ENCODE data around the gene NPW.

The NPW gene

GRCh38 chr16:2036200-2036966 lies 16.8 kb downstream of the NPW start:
- DNase-seq (ENCODE audit: low read depth, low spot score): no peak
- no peak overlapping the region for H3K4me3 ChIP-seq (ENCODE audit: low read depth, low read length)
- in situ Hi-C loops (cut with HindIII; ENCODE audit: low sequenced_read_pairs): no loop called here
- no peak for TF ChIP-seq CTCF (IDR thresholded peaks at IDR 0.05; ENCODE audit: low read depth, low read length)

GRCh38 chr16:2037115-2037514 lies 17.5 kb downstream of the NPW start:
- in situ Hi-C loops (cut with HindIII; ENCODE audit: low sequenced_read_pairs): no loop called here
- H3K4me3 ChIP-seq (ENCODE audit: low read depth, low read length): no peak overlapping the region
- DNase-seq (ENCODE audit: low read depth, low spot score): no peak
- TF ChIP-seq CTCF (IDR thresholded peaks at IDR 0.05; ENCODE audit: low read depth, low read length): no peak

- no peak for DNase-seq (ENCODE audit: low read depth, low spot score)
- TF ChIP-seq CTCF (IDR thresholded peaks at IDR 0.05; ENCODE audit: low read depth, low read length): no peak
- in situ Hi-C loops (cut with HindIII; ENCODE audit: low sequenced_read_pairs): no loop called here
- H3K4me3 ChIP-seq (ENCODE audit: low read depth, low read length): no peak overlapping the region
Measured at GRCh38 chr16:2037647-2038381, 18.2 kb downstream of the NPW start.

- DNase-seq (ENCODE audit: low read depth, low spot score): no peak
- in situ Hi-C loops (cut with HindIII; ENCODE audit: low sequenced_read_pairs): no loop called here
- no peak overlapping the region for H3K4me3 ChIP-seq (ENCODE audit: low read depth, low read length)
- TF ChIP-seq CTCF (IDR thresholded peaks at IDR 0.05; ENCODE audit: low read depth, low read length): no peak
Measured at GRCh38 chr16:2038382-2039231, 19.0 kb downstream of the NPW start.

- H3K4me3 ChIP-seq (ENCODE audit: low read depth, low read length): no peak overlapping the region
- in situ Hi-C loops (cut with HindIII; ENCODE audit: low sequenced_read_pairs): no loop called here
- peak; percentile 62 for DNase-seq (ENCODE audit: low read depth, low spot score)
- no peak for TF ChIP-seq CTCF (IDR thresholded peaks at IDR 0.05; ENCODE audit: low read depth, low read length)
Measured at GRCh38 chr16:2039274-2040031, 19.9 kb downstream of the NPW start.
